ENCODE data around the gene PTH1R.
"Not testable (repeated sequence)": the region's sequence is repeated elsewhere in the genome, so short reads cannot be mapped to it uniquely, and the experiment has no call there.

PTH1R gene

DNA sequence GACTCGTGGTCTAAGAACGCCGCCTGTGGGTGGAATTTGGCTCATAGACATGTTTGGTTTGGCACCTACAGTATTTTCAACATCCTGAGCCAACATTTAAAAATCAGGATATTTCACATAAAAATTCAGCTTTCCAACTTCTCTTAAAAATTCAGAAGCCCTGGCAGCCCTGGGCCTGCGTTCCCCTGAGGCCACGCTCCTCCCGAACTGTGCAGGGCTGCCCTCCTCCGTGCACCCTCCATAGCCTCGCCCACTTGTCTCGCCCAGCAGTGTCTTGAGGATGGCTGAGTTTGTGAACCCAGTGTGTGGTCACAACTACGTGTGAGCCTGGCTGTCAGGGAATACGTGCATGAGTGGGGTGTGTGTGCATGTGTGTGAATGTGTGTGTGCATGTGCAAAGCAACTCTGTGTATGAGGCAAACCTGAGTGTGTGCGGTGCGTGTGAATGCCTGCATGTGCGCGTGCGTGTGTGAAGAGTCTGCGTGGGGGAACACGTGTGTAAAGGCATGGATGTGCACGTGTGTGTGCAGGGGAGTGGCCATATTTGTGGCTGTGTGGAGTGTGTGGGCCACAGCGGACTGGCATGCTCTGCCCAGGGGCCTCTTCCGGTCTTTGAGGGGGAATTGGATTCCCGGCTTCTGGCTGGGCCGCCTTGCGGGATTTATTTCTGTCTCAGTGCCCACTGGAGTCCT lies 30.9 kb downstream of the PTH1R start:
- no peak overlapping the region for H3K27ac ChIP-seq
- DNase-seq (ENCODE audit: low read depth, low spot score), result no peak

DNA sequence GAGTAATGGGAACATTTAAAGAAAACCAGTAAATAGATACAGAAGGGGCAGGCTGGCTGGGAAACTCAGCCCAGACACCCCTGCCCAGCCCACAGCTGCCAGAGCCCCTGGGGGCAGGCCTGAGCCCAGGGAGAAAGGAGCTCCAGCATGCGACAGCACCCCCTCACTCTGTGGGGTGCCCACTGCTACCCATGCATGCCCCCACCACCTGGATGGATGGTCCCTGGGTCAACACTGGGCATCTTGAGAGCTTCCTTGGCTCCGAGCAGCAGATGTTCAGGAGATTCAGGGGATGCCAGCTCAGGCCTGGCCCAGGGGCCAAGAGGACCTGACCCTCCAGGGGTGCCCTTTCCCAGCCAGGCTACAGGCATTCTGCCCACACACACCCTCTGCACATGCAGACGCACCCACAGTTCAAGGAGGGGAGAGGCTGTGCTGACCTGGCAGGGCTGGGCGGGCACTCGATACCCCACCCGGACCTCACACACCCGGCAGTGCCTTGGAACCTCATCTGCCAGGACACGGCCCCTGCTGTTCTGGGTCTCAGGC lies 31.5 kb downstream of the PTH1R start:
- DNase-seq (ENCODE audit: low read depth, low spot score), result no peak
- no peak overlapping the region for H3K27ac ChIP-seq

DNA sequence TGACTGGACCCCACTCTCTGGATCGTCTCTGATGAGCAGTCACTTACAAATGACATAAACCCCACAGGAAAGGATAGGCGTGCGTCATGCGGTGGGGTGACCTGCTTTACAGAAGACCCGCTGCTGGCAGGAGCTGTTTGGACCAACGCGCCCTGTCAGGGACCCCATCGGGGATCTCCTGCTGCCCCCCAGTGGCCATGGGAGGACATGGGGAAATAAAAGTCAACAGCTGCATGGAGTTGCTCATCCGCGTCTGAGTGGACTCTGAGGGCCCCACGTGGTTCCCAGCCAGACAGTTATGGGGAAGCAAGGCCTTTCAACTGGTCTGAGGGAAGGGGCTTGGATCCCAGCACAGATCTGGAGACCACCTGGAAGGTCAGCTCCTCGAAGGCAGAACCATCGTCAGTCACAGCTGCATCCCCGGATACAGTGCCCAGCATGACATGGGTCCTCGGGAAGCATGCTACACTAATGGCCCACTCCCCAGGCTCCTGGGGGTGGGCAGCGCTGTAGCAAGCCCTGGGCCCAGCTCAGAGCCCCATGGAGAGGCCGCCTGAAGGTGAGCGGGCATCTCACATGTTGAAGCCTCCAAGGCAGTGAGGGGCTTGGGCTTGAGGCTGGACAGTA lies 32.1 kb downstream of the PTH1R start:
- H3K27ac ChIP-seq, result no peak overlapping the region
- no peak for DNase-seq (ENCODE audit: low read depth, low spot score)

DNA sequence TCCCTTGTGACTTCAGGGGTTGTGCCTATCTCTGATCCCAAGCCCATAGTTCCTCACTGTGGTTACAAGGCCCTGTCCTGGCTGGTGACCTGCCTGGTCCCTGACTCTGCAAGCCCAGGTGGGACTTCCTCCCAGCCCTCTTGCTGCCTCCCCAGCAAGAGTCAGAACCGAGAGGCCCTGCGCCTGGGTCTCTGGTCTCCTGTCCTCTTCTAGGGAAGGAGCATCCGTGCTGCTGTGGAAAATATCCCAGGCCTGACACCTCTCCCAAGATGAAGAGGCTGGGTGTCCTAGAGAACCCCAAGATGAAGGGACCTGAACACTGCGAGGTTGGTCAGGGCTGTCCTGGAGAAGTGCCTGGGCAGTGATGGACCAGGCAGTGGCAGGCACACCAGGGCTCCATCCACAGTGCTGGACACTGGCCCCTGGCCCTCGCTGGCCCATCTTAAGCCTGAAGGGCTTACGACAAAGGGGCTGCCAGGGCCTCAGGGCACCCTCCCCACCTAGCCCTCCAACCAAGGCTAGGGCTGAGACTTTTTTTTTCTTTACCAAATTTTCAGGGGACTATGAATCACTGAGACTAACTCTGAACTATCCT lies 32.7 kb downstream of the PTH1R start:
- no peak for DNase-seq (ENCODE audit: low read depth, low spot score)
- no peak overlapping the region for H3K27ac ChIP-seq

DNA sequence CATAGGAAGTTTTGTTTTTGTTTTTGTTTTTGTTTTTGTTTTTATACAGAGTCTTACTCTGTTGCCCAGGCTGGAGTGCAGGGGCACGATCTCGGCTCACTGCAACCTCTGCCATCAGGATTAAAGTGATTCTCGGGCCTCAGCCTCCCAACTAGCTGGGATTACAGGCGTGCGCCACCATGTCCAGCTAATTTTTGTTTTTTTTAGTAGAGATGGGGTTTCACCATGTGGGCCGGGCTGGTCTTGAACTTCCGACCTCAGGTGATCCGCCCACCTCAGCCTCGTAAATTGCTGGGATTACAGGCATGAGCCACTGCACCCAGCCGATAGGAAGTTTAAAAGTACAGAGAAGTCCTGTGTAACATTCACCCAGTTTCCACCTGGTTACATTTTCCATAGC lies 33.4 kb downstream of the PTH1R start:
- DNase-seq (ENCODE audit: low read depth, low spot score); H3K27ac ChIP-seq: not testable (repeated sequence)

DNA sequence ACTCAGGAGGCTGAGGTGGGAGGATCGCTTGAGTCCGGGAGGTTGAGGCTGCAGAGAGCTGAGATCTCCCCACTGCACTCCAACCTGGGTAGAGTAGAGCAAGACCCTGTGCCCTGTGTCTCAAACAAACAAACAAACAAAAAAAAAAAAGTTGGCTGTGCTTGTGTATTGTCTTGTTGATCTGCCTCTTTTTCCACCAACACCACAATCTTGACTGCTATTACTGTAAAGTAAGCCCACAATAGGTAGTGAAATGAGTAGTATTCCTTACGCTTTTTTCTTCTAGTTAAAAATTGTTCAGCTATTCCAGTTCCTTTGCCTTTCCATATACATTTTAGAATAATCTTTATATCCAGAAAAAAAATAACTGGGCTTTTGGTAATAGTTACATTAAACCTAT lies 35.5 kb downstream of the PTH1R start:
- DNase-seq (ENCODE audit: low read depth, low spot score), result no peak
- H3K27ac ChIP-seq, result no peak overlapping the region

DNA sequence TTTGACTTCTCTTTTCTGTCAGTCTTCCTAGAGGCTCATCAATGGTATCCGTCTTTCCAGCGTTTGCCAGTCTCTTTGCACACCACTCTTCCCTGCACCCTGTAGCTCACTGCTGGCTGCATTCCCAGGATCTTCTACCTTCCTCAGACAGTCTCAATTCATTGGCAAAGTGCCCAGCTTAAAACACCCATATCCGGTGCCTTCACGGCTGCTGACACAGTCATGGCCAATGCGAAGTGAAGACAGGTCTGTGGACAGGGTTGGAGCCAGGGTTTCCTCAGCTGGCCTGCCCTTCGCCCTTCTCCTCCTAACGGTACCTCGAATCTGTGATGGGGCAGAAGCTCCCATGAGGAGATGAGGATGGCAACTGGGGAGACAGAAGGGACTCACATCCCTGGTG lies 36.1 kb downstream of the PTH1R start:
- no peak for DNase-seq (ENCODE audit: low read depth, low spot score)
- no peak overlapping the region for H3K27ac ChIP-seq

DNA sequence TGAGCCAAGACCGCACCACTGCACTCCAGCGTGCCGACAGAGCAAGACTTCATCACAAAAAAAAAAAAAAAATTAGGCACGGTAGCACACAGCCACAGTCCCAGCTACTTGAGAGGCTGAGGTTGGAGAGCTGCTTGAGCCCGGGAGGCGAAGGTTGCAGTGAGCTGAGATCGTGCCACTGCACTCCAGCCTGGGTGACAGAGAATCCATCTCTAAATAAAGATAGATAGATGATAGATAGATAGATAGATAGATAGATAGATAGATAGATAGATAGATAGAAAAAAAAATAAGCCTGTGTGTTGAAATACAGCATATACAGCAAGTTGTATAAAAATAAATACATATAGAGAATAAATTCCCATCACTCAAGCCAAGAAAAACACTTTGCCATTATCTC lies 37.3 kb downstream of the PTH1R start:
- H3K27ac ChIP-seq, result no peak overlapping the region
- no peak for DNase-seq (ENCODE audit: low read depth, low spot score)

DNA sequence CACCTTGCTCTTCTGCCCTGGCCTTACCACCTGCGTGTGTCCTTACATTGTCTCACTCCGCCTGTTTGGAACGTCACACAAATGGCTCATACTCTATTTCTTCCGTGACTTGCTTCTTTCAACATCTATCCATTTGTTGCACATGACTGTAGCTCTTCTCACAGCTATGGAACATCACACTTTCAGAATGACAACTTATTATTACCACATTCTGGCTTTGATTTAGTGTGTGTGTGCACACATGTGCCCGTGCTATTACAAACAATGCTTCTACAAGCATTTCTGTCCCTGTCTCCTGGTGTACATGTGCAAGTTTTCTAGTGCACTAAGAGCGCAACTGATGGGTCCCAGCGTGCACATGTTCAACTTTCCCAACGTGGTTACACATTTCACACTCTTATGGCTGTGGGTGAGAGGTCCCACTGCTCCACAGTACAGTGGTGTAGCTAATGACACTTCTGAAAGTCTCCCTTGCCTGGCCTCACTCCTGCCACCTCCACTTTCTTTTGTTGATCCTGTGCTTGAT lies 37.8 kb downstream of the PTH1R start:
- no peak for DNase-seq (ENCODE audit: low read depth, low spot score)

DNA sequence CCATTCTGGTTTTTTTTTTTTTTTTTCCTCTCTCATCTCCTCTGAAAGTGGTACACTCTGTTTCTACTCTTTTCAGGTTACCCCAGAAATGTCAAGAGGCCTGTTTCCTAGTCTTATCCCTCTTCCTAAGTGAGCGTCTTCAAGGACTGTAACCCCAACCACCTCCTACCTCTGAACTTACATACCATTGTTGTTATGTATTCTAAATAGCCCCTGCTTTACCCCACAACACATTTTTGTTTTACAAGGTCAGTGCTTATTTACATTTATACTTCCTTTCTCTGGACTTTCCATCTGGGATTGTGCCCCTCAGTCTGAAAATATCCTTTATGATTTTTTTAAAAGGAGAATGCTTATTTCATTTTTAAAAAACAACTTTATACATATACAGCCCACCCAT lies 38.8 kb downstream of the PTH1R start:
- DNase-seq (ENCODE audit: low read depth, low spot score), result no peak
- no peak overlapping the region for H3K27ac ChIP-seq

More for the DNA sequence above, 37.8 kb downstream of the PTH1R start:
- H3K27ac ChIP-seq, result no peak overlapping the region

DNA sequence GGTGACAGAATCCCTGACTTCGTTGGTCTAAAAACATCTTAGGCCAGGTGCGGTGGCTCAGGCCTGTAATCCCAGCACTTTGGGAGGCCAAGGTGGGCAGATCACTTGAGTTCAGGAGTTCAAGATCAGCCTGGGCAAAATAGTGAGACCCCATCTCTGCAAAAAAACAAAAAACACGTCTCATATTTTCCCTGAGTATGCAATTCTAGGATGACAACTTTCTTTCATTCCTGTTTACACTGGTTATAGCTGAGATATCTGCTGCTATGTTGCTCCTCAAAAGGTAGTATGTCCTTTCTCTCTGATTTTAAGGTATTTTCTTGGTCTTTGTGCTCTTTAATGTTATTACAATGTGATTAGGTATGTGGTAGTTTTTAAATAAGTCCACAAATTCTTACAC lies 39.3 kb downstream of the PTH1R start:
- no peak for DNase-seq (ENCODE audit: low read depth, low spot score)
- no peak overlapping the region for H3K27ac ChIP-seq

DNA sequence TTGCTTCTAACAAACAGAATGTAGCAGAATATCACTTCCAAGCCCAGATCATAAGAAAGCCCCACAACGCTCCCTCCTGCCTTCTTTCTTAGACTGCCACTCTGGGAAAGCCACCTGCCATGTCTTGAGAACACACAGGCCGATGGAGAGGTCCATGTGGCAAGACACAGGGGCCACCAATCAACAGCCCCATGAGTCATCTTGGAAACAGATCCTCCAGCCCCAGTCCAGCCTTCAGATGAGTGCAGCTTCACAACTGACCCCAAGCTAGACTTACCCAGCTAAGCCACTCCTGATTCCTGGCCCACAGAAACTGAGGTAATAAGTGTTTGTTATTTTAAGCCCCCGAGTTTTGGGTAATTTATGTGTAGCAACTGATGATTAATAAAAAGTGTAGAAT lies 39.7 kb downstream of the PTH1R start:
- no peak overlapping the region for H3K27ac ChIP-seq
- no peak for DNase-seq (ENCODE audit: low read depth, low spot score)

DNA sequence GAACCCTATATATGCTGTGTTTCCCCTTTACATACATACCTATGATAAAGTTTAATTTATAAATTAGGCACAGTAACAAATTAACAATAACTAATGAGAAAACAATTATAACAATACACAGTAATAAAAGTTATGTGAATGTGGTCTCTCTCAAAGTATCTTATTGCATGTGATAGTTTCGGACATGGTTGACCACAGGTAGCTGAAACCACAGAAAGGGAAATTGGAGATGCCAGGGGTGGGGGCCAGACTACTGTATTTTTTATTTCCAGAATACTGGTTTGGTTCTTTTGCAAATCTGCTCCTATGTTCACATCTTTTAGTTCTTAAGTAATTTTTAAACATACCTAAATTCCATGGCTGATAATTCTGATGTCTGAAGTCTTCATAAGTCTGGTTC lies 40.7 kb downstream of the PTH1R start:
- H3K27ac ChIP-seq, result no peak overlapping the region
- no peak for DNase-seq (ENCODE audit: low read depth, low spot score)

DNA sequence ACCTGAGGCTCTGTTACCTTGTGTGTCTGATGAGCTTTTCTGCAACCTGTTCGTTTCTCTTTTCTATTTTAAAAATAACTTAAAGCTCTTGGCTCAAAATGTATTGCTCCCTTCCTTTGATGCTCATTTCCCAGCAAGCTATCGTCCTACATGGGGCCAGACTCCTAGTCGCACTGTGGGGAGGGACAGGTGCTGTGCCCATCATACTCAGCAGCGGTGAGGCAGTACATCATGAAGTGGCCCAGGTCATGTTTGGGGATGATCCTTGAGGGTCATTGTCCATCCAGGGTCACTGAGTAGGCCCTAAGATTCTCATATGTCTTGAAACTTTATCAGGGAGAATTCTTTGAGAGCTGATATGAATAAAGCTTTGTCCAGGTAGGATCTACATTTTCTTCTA lies 41.1 kb downstream of the PTH1R start:
- no peak for DNase-seq (ENCODE audit: low read depth, low spot score)
- no peak overlapping the region for H3K27ac ChIP-seq

DNA sequence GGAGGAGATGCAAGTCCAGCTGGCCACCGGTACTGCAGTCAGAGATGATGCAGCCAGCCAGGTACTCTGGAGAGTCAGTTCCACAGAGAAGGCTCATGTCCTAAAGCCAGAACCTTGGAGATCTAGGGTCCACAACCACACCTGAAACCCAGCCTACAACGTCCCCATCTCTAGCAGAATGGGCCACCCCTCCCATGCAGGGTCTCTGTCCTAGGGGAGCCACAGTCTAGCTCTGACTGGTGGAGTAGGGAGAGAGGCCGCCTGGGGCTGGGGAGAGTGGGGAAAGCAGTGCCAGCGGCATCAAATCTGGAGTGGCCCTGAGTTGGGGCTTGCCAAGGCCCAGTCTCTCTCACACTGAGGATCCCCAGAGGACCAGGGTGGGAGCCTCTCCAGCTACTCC lies 43.5 kb downstream of the PTH1R start:
- no peak overlapping the region for H3K27ac ChIP-seq
- DNase-seq (ENCODE audit: low read depth, low spot score), result no peak

DNA sequence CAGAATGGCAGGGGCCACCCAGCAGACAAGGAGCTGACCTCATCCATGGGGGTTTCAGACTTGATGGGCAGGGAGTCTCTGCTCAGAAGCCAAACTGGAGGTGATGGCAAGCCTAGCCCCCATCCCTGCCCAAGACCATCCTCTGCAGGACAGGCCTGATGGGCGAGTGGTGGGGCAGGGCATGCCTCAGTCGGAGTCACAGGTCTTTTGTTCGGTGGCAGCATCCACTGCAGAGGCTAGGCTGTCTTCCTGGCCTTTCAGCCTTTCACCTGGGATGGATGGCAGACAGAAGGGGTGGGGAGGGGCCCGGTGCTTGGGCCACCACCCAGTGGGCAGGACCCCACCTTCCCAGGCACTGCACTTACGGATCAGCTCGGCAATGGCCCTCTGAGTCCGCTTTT lies 44.4 kb downstream of the PTH1R start:
- no peak for DNase-seq (ENCODE audit: low read depth, low spot score)
- H3K27ac ChIP-seq, result no peak overlapping the region

DNA sequence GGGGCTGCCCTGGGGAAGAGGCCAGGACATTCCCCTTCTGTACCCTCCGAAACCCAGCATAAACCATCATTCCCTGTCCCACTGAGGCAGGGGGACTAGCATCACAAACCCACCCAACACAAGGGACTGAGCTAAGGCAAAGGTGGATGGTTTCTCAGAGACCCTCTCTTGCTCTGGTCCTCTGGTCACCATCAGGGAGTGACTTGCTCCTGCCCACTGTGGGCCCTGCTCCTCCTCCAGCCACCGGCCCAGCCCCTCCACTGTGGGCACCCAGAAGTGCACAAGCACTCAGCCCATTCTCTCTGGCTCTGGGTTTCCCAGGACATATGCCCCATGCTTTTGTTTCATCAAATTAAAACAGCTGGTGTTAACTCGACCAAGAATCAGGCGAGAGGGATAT lies 44.9 kb downstream of the PTH1R start:
- no peak overlapping the region for H3K27ac ChIP-seq
- DNase-seq (ENCODE audit: low read depth, low spot score), result no peak

DNA sequence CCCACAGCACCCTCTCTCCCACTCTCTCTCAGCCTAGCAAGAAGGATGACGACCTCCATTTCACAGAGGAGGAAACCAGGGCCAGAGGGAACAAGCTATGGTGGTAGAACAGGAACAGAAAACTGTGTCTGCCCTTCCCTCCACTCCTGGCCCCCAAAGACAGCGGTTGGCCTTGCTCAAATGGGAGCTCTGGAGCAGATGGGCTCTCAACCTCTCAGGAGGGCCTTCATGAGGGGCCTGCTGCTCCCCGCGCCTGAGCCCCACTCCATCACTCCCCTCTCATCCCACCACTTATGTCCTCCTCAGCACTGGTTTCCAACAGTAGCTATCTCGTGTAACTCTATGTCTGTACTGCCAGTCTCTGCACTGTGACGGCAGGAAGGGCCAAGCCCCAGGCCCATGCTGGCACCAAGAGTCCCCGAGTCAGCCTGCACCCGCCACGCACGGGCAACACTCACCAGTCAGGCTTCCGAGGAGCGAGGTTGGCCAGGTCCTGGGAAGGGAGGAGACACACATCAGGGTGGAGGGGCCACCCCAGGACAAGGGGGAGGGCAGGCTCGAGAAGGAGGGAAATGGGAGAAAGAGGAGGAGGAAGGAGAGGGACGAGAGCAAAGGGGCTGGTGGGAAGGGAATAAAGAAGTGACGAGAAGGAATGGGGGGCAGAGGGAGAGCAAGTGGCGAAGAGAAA lies 45.5 kb downstream of the PTH1R start:
- DNase-seq (ENCODE audit: low read depth, low spot score), result no peak

DNA sequence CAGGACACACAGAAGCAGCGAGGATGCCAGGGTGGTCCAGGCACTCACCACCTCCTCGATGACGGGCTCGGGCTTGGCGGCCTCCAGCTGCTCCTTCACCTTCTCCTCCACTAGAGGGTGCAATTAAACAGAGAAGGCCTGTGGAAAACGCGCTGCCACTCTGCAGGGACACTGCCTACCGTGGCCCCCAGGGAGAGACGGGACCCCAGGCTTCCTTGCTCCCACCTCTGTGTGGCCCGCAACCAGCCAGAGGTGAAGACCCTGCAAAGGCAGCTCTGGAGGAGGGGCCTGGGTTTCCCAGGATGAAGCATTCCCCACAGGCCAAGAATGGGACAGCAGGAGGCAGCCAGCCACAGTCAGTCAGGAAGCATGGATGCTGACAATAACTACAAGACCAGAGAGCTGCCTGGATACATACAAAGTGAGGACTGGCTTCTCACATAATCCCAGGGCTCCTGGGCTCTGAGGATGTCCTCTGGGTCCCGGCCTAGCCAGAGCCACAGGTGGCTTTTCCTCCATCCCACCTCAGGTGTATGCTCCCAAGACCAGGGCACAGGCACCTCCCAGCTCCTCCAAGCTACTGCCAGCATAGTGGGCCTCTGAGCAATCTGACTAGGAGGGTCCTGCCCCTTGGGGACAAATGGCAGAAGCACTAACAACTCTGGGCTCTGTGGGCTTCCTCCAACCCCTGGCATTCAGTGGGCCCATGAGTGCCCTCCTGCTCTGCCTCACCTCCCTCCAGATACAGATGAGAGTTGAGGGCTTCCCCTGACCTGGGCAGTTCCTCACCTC lies 46.2 kb downstream of the PTH1R start:
- H3K27ac ChIP-seq, result no peak overlapping the region

More for the DNA sequence above, 45.5 kb downstream of the PTH1R start:
- no peak overlapping the region for H3K27ac ChIP-seq

More for the DNA sequence above, 46.2 kb downstream of the PTH1R start:
- no peak for DNase-seq (ENCODE audit: low read depth, low spot score)

Measured in epithelial cell of prostate (primary cell).